Trophoblast cell (in vitro differentiated cells and primary cell): ENCODE data around the gene P4HA2. TPM values are rescaled to one million over a fixed set of nuclear protein-coding genes. Genes with fewer than 3 reads are reported as not detected.

Experiments used
- DNase-seq, 2 donors: peaks; one replicate each; pipeline ENCODE4 v3.0.0-alpha.2; 2016
- H2AFZ ChIP-seq: 2 replicates; pipeline ENCODE4 v1.6.1; 2013; ENCODE audit warnings: low read length, moderate library complexity, mild to moderate bottlenecking; ENCODE audit not compliant: insufficient read depth, poor library complexity
- H2AK5ac ChIP-seq: 2 replicates; pipeline ENCODE4 v1.6.1; 2013; ENCODE audit warnings: mild to moderate bottlenecking, low read length
- H2BK120ac ChIP-seq: 2 replicates; pipeline ENCODE4 v1.6.1; 2013; ENCODE audit warnings: low read length, mild to moderate bottlenecking, moderate library complexity; ENCODE audit not compliant: insufficient read depth, poor library complexity
- H2BK12ac ChIP-seq: 2 replicates; pipeline ENCODE4 v1.6.1; 2013; ENCODE audit warnings: mild to moderate bottlenecking, low read length, moderate library complexity
- H2BK5ac ChIP-seq: 2 replicates; pipeline ENCODE4 v1.6.1; 2013; ENCODE audit warnings: low read length, low read depth, moderate library complexity, mild to moderate bottlenecking; ENCODE audit not compliant: poor library complexity
- H3K14ac ChIP-seq: 2 replicates; pipeline ENCODE4 v1.6.1; 2013; ENCODE audit warnings: mild to moderate bottlenecking, low read length
- H3K18ac ChIP-seq: 2 replicates; pipeline ENCODE4 v1.6.1; 2013; ENCODE audit warnings: mild to moderate bottlenecking, low read length
- H3K23ac ChIP-seq: 2 replicates; pipeline ENCODE4 v1.6.1; 2013; ENCODE audit warnings: low read length
- H3K27ac ChIP-seq: 2 replicates; pipeline ENCODE4 v1.5.1; 2013; ENCODE audit warnings: low read depth, mild to moderate bottlenecking, inconsistent platforms, low read length, moderate library complexity
- H3K27me3 ChIP-seq: 2 replicates; pipeline ENCODE4 v1.6.1; 2013; ENCODE audit warnings: inconsistent platforms, mild to moderate bottlenecking, low read length, moderate library complexity; ENCODE audit not compliant: insufficient read depth
- H3K36me3 ChIP-seq, 2 experiments: 1 replicate in 1 of 2; 2 replicates in 1 of 2; pipeline ENCODE4 v1.6.1; 2013; ENCODE audit warnings: low read length in 2 of 2, mild to moderate bottlenecking in 2 of 2, moderate library complexity in 1 of 2; ENCODE audit not compliant: insufficient read depth in 2 of 2, control insufficient read depth in 1 of 2
- H3K4ac ChIP-seq: 2 replicates; pipeline ENCODE4 v1.6.1; 2013; ENCODE audit warnings: low read depth, mild to moderate bottlenecking, low read length, moderate library complexity
- H3K4me1 ChIP-seq, 2 experiments: 1 replicate in 1 of 2; 2 replicates in 1 of 2; pipeline ENCODE4 v1.6.1; 2013; ENCODE audit warnings: low read length in 2 of 2, mild to moderate bottlenecking in 2 of 2, moderate library complexity in 1 of 2; ENCODE audit not compliant: insufficient read depth in 2 of 2, control insufficient read depth in 1 of 2
- H3K4me2 ChIP-seq: 2 replicates; pipeline ENCODE4 v1.6.1; 2013; ENCODE audit warnings: inconsistent platforms, mild to moderate bottlenecking, low read length, moderate library complexity
- H3K4me3 ChIP-seq: 2 replicates; pipeline ENCODE4 v1.5.1; 2013; ENCODE audit warnings: mild to moderate bottlenecking, low read depth, low read length, inconsistent platforms
- H3K79me1 ChIP-seq: one replicate; pipeline ENCODE4 v1.6.1; 2013; ENCODE audit warnings: low read length
- H3K79me2 ChIP-seq: 2 replicates; pipeline ENCODE4 v1.6.1; 2013; ENCODE audit warnings: low read length, mild to moderate bottlenecking; ENCODE audit not compliant: control insufficient read depth, insufficient read depth, poor library complexity
- H3K9ac ChIP-seq: 2 replicates; pipeline ENCODE4 v1.6.1; 2013; ENCODE audit warnings: mild to moderate bottlenecking, low read length
- H3K9me3 ChIP-seq: 2 replicates; pipeline ENCODE4 v1.6.1; 2013; ENCODE audit warnings: low read depth, mild to moderate bottlenecking, control low read depth, inconsistent platforms, low read length; ENCODE audit not compliant: insufficient read depth
- H4K12ac ChIP-seq: 2 replicates; pipeline ENCODE4 v1.6.1; 2013; ENCODE audit warnings: low read depth, mild to moderate bottlenecking, low read length, moderate library complexity
- H4K8ac ChIP-seq: 2 replicates; pipeline ENCODE4 v1.6.1; 2013; ENCODE audit warnings: low read depth, mild to moderate bottlenecking, low read length, moderate library complexity
- H4K91ac ChIP-seq: one replicate; pipeline ENCODE4 v1.6.1; 2013; ENCODE audit warnings: low read depth, mild to moderate bottlenecking, low read length, moderate library complexity
- WGBS: extraction: QIAGEN DNeasy Blood & Tissue Kit; methylation state at CpG from one replicate; pipeline ENCODE4 v1.1.7; 2013; ENCODE audit warnings: missing lambda C conversion rate; ENCODE audit not compliant: insufficient read length, insufficient coverage; ENCODE audit errors: extremely low coverage; 5-methylcytosine and 5-hydroxymethylcytosine counted together
- polyA plus RNA-seq: library from polyadenylated mRNA; stranded (reverse); fragments of 200-250 nt; gene quantifications from 2 replicates; pipeline ENCODE4 v1.2.3, GENCODE V29; 2013

P4HA2 gene
- polyA plus RNA-seq: 31.5 and 32.0 TPM in 2 replicates

DNA sequence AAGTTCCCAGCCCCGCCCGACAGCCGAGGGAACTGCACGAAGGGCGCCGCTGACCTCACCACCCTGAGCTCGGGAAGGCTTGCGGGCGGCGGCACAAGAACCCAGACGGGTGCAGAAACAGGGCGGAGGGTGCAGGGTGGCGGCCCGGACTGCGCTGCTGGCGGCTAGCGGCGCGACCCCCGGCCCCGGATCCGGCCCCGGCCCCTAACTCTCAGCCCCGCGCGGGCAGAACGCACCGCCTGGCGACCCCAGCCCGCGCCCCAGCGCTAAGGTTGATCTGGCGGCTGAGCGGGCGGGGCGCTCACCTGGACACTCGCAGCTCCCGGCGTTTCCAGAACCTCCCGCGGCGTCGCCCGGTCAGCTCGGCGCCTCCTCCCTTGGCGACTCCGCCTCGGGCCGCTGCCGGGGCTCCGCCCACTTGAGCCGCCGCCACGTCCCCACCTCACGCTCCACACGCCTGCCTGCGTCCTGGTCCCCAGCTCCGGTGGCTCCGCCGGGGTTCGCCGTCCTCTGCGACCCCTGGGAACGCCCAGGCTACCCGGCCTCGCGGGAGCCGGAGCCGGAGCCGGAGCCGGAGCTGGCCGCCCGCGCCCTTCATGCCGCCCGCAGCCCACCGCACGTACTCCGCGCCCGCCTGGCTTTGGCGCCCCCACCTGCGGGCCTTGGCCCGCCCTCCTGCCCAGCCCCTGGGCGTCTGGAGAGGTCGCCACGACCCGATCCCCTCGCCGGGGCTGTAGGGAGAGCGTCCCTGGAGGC, at the start of gene P4HA2:
P4HA2 (minus strand) TSS at position 369 of the 756 bp plus-strand sequence. CDS start 9,227 bp downstream, outside the sequence.
- H2AFZ ChIP-seq: peak within 1 kb of the TSS; percentile 90
- H3K4ac ChIP-seq: peak within 1 kb of the TSS; percentile 52
- peak within 1 kb of the TSS; percentile 86 for H3K14ac ChIP-seq
- peaks cover 13% of the 10 kb centered on the region for H3K79me1 ChIP-seq
- H3K9ac ChIP-seq: peak within 1 kb of the TSS; percentile 61
- H4K12ac ChIP-seq: peak within 1 kb of the TSS; percentile 80
- peak; percentile 86 to 89 for DNase-seq
- peak within 1 kb of the TSS; percentile 95 for H3K4me2 ChIP-seq
- H3K9me3 ChIP-seq: no peaks in the 10 kb centered on the region
- peak within 1 kb of the TSS; percentile 30 for H2AK5ac ChIP-seq
- H3K79me2 ChIP-seq: peaks cover 8% of the 10 kb centered on the region
- peak within 1 kb of the TSS; percentile 18 for H3K23ac ChIP-seq
- H4K91ac ChIP-seq: peak within 1 kb of the TSS; percentile 89
- H2BK12ac ChIP-seq: peak within 1 kb of the TSS; percentile 20
- no peaks in the 10 kb centered on the region for H3K27me3 ChIP-seq
- H2BK120ac ChIP-seq: peak within 1 kb of the TSS; percentile 84
- peaks cover 11 to 12% of the 10 kb centered on the region in 2 experiments for H3K4me1 ChIP-seq
- H3K18ac ChIP-seq: peak within 1 kb of the TSS; percentile 78
- H3K4me3 ChIP-seq: peak within 1 kb of the TSS; percentile 76
- WGBS: no CpG with 5 or more reads among the region's 92 CpGs
- H2BK5ac ChIP-seq: peak within 1 kb of the TSS; percentile 45
- no peak within 1 kb of the TSS for H3K27ac ChIP-seq
- H3K36me3 ChIP-seq: no peaks in the 10 kb centered on the region
- H4K8ac ChIP-seq: peak within 1 kb of the TSS; percentile 94

GRCh38 chr5:132277256-132277655, 49.6 kb upstream of the P4HA2 start:
- Histone ChIP-seq H4K91ac (no peak overlapping the region), H4K8ac (no peak overlapping the region), H3K4me3 (no peak overlapping the region), H2BK12ac (no peak overlapping the region), H3K27me3 (no peaks in the 10 kb centered on the region), H3K23ac (no peak overlapping the region), H3K4ac (no peak overlapping the region), H2BK5ac (no peak overlapping the region), H3K79me1 (no peaks in the 10 kb centered on the region), H3K4me2 (no peak overlapping the region), H3K14ac (no peak overlapping the region), H3K9ac (no peak overlapping the region), H3K36me3 (peaks cover 0 to 2% of the 10 kb centered on the region in 2 experiments), H2AK5ac (no peak overlapping the region), H3K18ac (no peak overlapping the region), H3K9me3 (no peaks in the 10 kb centered on the region), H2AFZ (no peak overlapping the region), H3K4me1 (peaks cover 9 to 12% of the 10 kb centered on the region in 2 experiments), H3K27ac (no peak overlapping the region), H2BK120ac (no peak overlapping the region), H4K12ac (no peak overlapping the region), H3K79me2 (no peaks in the 10 kb centered on the region)
- no peak for DNase-seq
- WGBS: no CpG with 5 or more reads among the region's 6 CpGs

GRCh38 chr5:132275367-132276220, 47.9 kb upstream of the P4HA2 start:
- H3K36me3 ChIP-seq: peaks cover 0 to 5% of the 10 kb centered on the region in 2 experiments
- WGBS: no CpG with 5 or more reads among the region's 5 CpGs
- H3K23ac ChIP-seq: no peak overlapping the region
- no peak overlapping the region for H3K4me2 ChIP-seq
- no peak overlapping the region for H4K8ac ChIP-seq
- no peak overlapping the region for H3K4ac ChIP-seq
- no peaks in the 10 kb centered on the region for H3K27me3 ChIP-seq
- no peak overlapping the region for H3K14ac ChIP-seq
- H3K79me1 ChIP-seq: no peaks in the 10 kb centered on the region
- no peak overlapping the region for H3K4me3 ChIP-seq
- H3K18ac ChIP-seq: no peak overlapping the region
- no peak overlapping the region for H2BK120ac ChIP-seq
- H3K9ac ChIP-seq: no peak overlapping the region
- H2BK5ac ChIP-seq: no peak overlapping the region
- peaks cover 9 to 12% of the 10 kb centered on the region in 2 experiments for H3K4me1 ChIP-seq
- H2BK12ac ChIP-seq: no peak overlapping the region
- H4K91ac ChIP-seq: no peak overlapping the region
- H3K79me2 ChIP-seq: no peaks in the 10 kb centered on the region
- H2AFZ ChIP-seq: no peak overlapping the region
- DNase-seq: no peak
- H2AK5ac ChIP-seq: no peak overlapping the region
- H4K12ac ChIP-seq: no peak overlapping the region
- H3K27ac ChIP-seq: no peak overlapping the region
- no peaks in the 10 kb centered on the region for H3K9me3 ChIP-seq

DNA sequence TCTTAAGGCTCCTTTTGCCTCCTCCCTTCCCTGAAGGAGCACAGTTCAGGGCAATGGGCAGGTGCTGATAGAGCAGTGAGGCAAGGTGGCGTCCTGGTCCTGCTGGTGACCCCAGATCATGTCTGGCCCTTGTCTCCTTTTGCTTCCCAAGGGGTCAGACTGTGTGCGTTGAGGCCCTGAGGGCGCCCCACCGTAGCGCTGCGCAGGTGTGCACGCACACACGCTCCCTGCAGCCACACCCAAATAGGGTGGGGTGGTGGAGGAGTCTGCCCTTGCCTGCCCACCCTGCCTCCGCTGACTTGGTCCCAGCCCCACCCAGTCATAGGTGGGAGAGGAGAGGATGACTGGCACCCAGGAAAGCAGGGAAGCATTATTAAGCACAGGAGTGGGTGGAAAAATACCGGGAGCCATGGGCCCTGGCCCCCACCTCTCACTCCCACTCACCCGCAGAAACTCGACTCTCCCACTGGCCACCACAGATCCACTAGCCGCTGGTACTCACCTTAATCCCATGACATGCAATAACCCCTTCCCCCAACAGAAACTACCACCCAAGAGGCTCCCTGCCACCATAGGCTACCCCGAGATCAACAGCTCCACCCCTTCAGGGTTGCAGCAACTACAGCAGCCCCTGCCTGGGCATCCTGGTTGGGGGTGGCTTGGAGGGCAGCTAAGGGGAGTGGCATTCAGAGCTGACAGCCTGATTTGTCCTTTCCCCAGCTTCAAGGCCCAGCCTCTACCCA, 46.6 kb upstream of the P4HA2 start:
- Histone ChIP-seq H3K27ac (no peak overlapping the region), H2AFZ (no peak overlapping the region), H4K91ac (no peak overlapping the region), H3K23ac (no peak overlapping the region), H4K8ac (no peak overlapping the region), H3K9ac (no peak overlapping the region), H3K36me3 (peaks cover 0 to 5% of the 10 kb centered on the region in 2 experiments), H2BK12ac (no peak overlapping the region), H3K18ac (no peak overlapping the region), H3K4ac (no peak overlapping the region), H4K12ac (no peak overlapping the region), H3K14ac (no peak overlapping the region), H3K79me1 (no peaks in the 10 kb centered on the region), H3K27me3 (no peaks in the 10 kb centered on the region), H3K79me2 (no peaks in the 10 kb centered on the region), H3K4me2 (no peak overlapping the region), H2BK5ac (no peak overlapping the region), H3K4me3 (no peak overlapping the region), H2BK120ac (no peak overlapping the region), H3K9me3 (no peaks in the 10 kb centered on the region), H3K4me1 (peaks cover 9 to 12% of the 10 kb centered on the region in 2 experiments), H2AK5ac (no peak overlapping the region)
- no CpG with 5 or more reads among the region's 14 CpGs for WGBS
- DNase-seq: no peak
